Loucy (cell line): ENCODE results near the gene DHX30.

Experiments
- EZH2phosphoT487 ChIP-seq: fragments of 200-600 bp; IDR thresholded peaks from 2 replicates; pipeline ENCODE4 v1.6.1; 2018; ENCODE audit warnings: antibody characterized with exemption, mild to moderate bottlenecking, moderate library complexity, borderline replicate concordance
- TF ChIP-seq, protein P1 (sequence below): fragments of 200-600 bp; sonication (generic); conservative IDR thresholded peaks from 2 replicates; pipeline ENCODE4 v1.5.1; 2014; ENCODE audit warnings: mild to moderate bottlenecking, antibody characterized with exemption, low read length

DNA sequence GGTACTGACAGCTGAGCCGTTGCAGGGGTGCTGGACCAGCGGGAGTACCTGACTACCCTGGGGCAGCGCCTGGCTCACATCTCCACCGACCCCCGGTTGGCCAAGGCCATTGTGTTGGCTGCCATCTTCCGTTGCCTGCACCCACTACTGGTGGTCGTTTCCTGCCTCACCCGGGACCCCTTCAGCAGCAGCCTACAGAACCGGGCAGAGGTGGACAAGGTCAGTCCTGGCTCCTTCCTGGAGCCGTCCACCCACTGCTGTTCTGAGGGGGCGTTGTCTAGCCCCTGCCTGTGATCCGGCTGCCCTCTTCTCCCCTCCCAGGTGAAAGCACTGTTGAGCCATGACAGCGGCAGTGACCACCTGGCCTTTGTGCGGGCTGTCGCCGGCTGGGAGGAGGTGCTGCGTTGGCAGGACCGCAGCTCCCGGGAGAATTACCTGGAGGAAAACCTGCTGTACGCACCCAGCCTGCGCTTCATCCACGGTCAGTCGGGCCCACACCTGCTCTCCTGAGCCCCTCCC lies 45.7 kb downstream of the DHX30 start:
- TF ChIP-seq, protein P1, sequence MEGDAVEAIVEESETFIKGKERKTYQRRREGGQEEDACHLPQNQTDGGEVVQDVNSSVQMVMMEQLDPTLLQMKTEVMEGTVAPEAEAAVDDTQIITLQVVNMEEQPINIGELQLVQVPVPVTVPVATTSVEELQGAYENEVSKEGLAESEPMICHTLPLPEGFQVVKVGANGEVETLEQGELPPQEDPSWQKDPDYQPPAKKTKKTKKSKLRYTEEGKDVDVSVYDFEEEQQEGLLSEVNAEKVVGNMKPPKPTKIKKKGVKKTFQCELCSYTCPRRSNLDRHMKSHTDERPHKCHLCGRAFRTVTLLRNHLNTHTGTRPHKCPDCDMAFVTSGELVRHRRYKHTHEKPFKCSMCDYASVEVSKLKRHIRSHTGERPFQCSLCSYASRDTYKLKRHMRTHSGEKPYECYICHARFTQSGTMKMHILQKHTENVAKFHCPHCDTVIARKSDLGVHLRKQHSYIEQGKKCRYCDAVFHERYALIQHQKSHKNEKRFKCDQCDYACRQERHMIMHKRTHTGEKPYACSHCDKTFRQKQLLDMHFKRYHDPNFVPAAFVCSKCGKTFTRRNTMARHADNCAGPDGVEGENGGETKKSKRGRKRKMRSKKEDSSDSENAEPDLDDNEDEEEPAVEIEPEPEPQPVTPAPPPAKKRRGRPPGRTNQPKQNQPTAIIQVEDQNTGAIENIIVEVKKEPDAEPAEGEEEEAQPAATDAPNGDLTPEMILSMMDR: no peak
- TF ChIP-seq EZH2phosphoT487: no peak
